ENCODE measurements around the gene SHROOM1. TPM values are rescaled to one million over a fixed set of nuclear protein-coding genes. Genes with fewer than 3 reads are reported as not detected.
"Not testable (repeated sequence)": the region's sequence is repeated elsewhere in the genome, so short reads cannot be mapped to it uniquely, and the experiment has no call there.

SHROOM1 gene
- polyA plus RNA-seq, 1 donor from 2014 or later: 1.8 TPM

DNA sequence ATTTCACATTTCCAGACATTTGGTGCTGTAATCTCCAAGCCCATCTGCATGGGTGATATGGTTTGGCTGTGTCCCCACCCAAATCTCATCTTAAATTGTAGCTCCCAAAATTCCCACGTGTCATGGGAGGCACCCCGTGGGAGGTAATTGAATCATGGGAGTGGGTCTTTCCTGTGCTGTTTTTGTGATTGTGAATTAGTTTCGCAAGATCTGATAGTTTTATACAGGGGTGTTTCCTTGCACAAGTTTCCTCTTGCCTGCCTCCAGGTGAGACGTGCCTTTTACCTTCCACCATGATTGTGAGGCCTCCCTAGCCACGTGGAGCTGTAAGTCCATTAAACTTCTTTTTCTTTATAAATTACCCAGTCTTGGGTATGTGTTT, 27.8 kb downstream of the SHROOM1 start:
- H3K4me2 ChIP-seq (ENCODE audit: low read length); H3K9ac ChIP-seq (ENCODE audit: low read length); H3K36me3 ChIP-seq (ENCODE audit: insufficient read depth, low read length); H3K9me3 ChIP-seq (ENCODE audit: low read length); H3K4me3 ChIP-seq (ENCODE audit: low read length); H3K27me3 ChIP-seq (ENCODE audit: insufficient read depth, low read depth, low read length); H3F3A ChIP-seq (ENCODE audit: insufficient read depth, low read length, poor library complexity, severe bottlenecking); H3K79me2 ChIP-seq (replicated peaks; ENCODE audit: insufficient read depth, low read length); H3K27ac ChIP-seq (ENCODE audit: low read length); H2AFZ ChIP-seq (ENCODE audit: low read depth, low read length); H4K20me1 ChIP-seq (ENCODE audit: insufficient read depth); H3K9me2 ChIP-seq (ENCODE audit: insufficient read depth, low read length): not testable (repeated sequence)

DNA sequence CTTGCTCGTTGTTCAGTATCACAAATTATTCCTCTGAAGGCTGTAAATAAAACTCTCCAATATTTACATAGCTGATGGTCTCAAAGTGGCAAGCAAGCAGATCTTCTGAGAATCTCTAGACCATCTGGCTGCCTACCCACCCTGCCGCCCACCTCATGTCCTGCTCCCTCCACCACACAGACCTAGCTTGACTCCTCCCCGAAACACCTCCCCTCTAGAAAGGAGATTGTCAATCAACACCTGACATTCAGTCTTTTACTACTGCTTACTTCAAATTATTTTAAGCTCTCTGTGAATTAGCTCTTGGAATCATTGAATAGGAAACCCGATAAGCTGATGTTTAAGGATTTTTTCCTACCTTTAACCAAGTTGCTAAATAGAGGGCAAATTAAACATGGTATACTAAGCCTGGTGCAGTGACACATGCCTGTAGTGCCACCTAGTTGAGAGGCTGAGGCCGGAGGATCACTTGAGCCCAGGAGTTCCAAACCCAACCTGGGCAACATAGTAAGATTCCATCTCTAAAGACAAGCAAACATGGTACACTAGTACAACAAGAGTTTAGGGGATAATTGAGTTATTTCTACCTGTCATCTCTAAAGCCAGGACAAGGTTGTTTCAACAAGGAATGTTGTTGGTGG, 28.3 kb downstream of the SHROOM1 start:
- Histone ChIP-seq H3K79me2 (replicated peaks; ENCODE audit: insufficient read depth, low read length) (no peaks in the 10 kb centered on the region), H3K4me2 (ENCODE audit: low read length) (no peak overlapping the region), H3K4me3 (ENCODE audit: low read length) (no peak overlapping the region), H3K27ac (ENCODE audit: low read length) (no peak overlapping the region), H3K36me3 (ENCODE audit: insufficient read depth, low read length) (no peaks in the 10 kb centered on the region), H3K9me3 (ENCODE audit: low read length) (no peaks in the 10 kb centered on the region), H2AFZ (ENCODE audit: low read depth, low read length) (no peak overlapping the region), H3K27me3 (ENCODE audit: insufficient read depth, low read depth, low read length) (no peaks in the 10 kb centered on the region), H3F3A (ENCODE audit: insufficient read depth, low read length, poor library complexity, severe bottlenecking) (no peaks in the 10 kb centered on the region), H3K9me2 (ENCODE audit: insufficient read depth, low read length) (no peaks in the 10 kb centered on the region), H4K20me1 (ENCODE audit: insufficient read depth) (no peaks in the 10 kb centered on the region), H3K9ac (ENCODE audit: low read length) (no peak overlapping the region)
- TF ChIP-seq, protein P1, sequence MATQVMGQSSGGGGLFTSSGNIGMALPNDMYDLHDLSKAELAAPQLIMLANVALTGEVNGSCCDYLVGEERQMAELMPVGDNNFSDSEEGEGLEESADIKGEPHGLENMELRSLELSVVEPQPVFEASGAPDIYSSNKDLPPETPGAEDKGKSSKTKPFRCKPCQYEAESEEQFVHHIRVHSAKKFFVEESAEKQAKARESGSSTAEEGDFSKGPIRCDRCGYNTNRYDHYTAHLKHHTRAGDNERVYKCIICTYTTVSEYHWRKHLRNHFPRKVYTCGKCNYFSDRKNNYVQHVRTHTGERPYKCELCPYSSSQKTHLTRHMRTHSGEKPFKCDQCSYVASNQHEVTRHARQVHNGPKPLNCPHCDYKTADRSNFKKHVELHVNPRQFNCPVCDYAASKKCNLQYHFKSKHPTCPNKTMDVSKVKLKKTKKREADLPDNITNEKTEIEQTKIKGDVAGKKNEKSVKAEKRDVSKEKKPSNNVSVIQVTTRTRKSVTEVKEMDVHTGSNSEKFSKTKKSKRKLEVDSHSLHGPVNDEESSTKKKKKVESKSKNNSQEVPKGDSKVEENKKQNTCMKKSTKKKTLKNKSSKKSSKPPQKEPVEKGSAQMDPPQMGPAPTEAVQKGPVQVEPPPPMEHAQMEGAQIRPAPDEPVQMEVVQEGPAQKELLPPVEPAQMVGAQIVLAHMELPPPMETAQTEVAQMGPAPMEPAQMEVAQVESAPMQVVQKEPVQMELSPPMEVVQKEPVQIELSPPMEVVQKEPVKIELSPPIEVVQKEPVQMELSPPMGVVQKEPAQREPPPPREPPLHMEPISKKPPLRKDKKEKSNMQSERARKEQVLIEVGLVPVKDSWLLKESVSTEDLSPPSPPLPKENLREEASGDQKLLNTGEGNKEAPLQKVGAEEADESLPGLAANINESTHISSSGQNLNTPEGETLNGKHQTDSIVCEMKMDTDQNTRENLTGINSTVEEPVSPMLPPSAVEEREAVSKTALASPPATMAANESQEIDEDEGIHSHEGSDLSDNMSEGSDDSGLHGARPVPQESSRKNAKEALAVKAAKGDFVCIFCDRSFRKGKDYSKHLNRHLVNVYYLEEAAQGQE (IDR thresholded peaks at IDR 0.05; ENCODE audit: borderline replicate concordance): no peak

DNA sequence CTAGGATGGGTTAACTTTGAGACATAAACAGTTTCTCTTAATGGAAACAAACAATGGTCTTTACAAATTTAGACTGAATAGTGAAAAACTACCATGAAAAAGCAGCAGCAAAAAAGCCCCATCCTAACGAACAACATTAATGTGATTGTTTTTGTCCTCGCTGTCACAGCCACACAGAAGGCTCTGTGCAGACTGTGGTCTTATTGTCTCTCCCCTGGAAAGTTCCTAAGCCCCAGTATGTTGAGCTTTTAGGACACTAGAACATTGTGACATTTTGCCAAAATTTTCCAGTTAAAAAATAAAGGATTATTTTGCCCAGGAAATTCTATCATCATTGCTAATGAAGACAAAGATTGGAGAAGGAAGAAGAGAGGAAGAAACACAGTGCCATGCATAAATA, 29.9 kb downstream of the SHROOM1 start:
- no peak overlapping the region for H3K27ac ChIP-seq (ENCODE audit: low read length)
- no peak overlapping the region for H3K4me3 ChIP-seq (ENCODE audit: low read length)
- H3K36me3 ChIP-seq (ENCODE audit: insufficient read depth, low read length): no peaks in the 10 kb centered on the region
- H3K9ac ChIP-seq (ENCODE audit: low read length): no peak overlapping the region
- no peak overlapping the region for H2AFZ ChIP-seq (ENCODE audit: low read depth, low read length)
- H4K20me1 ChIP-seq (ENCODE audit: insufficient read depth): no peaks in the 10 kb centered on the region
- TF ChIP-seq POLR2AphosphoS5 (IDR thresholded peaks at IDR 0.05) (no peak), RAD21 (conservative IDR thresholded peaks at IDR 0.05) (no peak), SMC3 (conservative IDR thresholded peaks at IDR 0.05; ENCODE audit: poor library complexity) (no peak), EZH2 (IDR thresholded peaks at IDR 0.05; ENCODE audit: borderline replicate concordance, insufficient read depth, low read length, poor library complexity, severe bottlenecking) (no peak), TAF1 (IDR thresholded peaks at IDR 0.05; ENCODE audit: low read depth) (no peak), EP300 (conservative IDR thresholded peaks at IDR 0.05; ENCODE audit: poor library complexity, severe bottlenecking) (no peak), MXI1 (conservative IDR thresholded peaks at IDR 0.05; ENCODE audit: poor library complexity, severe bottlenecking) (no peak)
- TF ChIP-seq, protein P1 (IDR thresholded peaks at IDR 0.05; ENCODE audit: borderline replicate concordance): no peak
- TF ChIP-seq, protein P2, sequence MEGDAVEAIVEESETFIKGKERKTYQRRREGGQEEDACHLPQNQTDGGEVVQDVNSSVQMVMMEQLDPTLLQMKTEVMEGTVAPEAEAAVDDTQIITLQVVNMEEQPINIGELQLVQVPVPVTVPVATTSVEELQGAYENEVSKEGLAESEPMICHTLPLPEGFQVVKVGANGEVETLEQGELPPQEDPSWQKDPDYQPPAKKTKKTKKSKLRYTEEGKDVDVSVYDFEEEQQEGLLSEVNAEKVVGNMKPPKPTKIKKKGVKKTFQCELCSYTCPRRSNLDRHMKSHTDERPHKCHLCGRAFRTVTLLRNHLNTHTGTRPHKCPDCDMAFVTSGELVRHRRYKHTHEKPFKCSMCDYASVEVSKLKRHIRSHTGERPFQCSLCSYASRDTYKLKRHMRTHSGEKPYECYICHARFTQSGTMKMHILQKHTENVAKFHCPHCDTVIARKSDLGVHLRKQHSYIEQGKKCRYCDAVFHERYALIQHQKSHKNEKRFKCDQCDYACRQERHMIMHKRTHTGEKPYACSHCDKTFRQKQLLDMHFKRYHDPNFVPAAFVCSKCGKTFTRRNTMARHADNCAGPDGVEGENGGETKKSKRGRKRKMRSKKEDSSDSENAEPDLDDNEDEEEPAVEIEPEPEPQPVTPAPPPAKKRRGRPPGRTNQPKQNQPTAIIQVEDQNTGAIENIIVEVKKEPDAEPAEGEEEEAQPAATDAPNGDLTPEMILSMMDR (IDR thresholded peaks at IDR 0.05; ENCODE audit: poor library complexity, severe bottlenecking): no peak
- H3K9me3 ChIP-seq (ENCODE audit: low read length): no peaks in the 10 kb centered on the region
- no peaks in the 10 kb centered on the region for H3K79me2 ChIP-seq (replicated peaks; ENCODE audit: insufficient read depth, low read length)
- no peak overlapping the region for H3K4me2 ChIP-seq (ENCODE audit: low read length)
- H3F3A ChIP-seq (ENCODE audit: insufficient read depth, low read length, poor library complexity, severe bottlenecking): no peaks in the 10 kb centered on the region
- H3K9me2 ChIP-seq (ENCODE audit: insufficient read depth, low read length): no peaks in the 10 kb centered on the region
- no peaks in the 10 kb centered on the region for H3K27me3 ChIP-seq (ENCODE audit: insufficient read depth, low read depth, low read length)
